Smooth muscle cell (in vitro differentiated cells): Measurements from ENCODE around the gene MAML2. TPM values are rescaled to one million over a fixed set of nuclear protein-coding genes. Genes with fewer than 3 reads are reported as not detected.

ENCODE experiments used
- DNase-seq: peaks from one replicate; lab custom pipeline; 2025; ENCODE audit not compliant: unreplicated experiment; lab: John Stamatoyannopoulos, UW
- H2AFZ ChIP-seq: fragments of 200-600 bp; sonication (generic); 2 replicates; pipeline ENCODE4 v1.6.0; 2016; ENCODE audit warnings: antibody characterized with exemption, low read depth, mild to moderate bottlenecking
- H3F3A ChIP-seq: fragments of 200-600 bp; sonication (generic); 2 replicates; pipeline ENCODE4 v1.6.0; 2017; ENCODE audit warnings: antibody characterized with exemption, low read depth
- H3K27ac ChIP-seq: fragments of 200-600 bp; sonication (generic); 2 replicates; pipeline ENCODE4 v1.5.1; 2016; ENCODE audit warnings: low read depth, mild to moderate bottlenecking
- H3K27me3 ChIP-seq: fragments of 200-600 bp; sonication (generic); 2 replicates; pipeline ENCODE4 v1.6.1; 2016; ENCODE audit warnings: low read depth, mild to moderate bottlenecking
- H3K36me3 ChIP-seq: fragments of 200-600 bp; sonication (generic); 2 replicates; pipeline ENCODE4 v1.5.1; 2016; ENCODE audit warnings: low read depth
- H3K4me1 ChIP-seq: fragments of 200-600 bp; sonication (generic); 2 replicates; pipeline ENCODE4 v1.5.1; 2016; ENCODE audit warnings: low read depth
- H3K4me2 ChIP-seq: fragments of 200-600 bp; sonication (generic); 2 replicates; pipeline ENCODE4 v1.6.0; 2016; ENCODE audit warnings: mild to moderate bottlenecking
- H3K4me3 ChIP-seq: fragments of 200-600 bp; sonication (generic); 2 replicates; pipeline ENCODE4 v1.5.1; 2016; ENCODE audit warnings: mild to moderate bottlenecking
- H3K79me2 ChIP-seq: fragments of 200-600 bp; sonication (generic); 2 replicates; pipeline ENCODE4 v1.6.0; 2016; ENCODE audit warnings: low read depth, mild to moderate bottlenecking
- H3K9ac ChIP-seq: fragments of 200-600 bp; sonication (generic); 2 replicates; pipeline ENCODE4 v1.6.0; 2016; ENCODE audit warnings: low read depth
- H3K9me3 ChIP-seq: fragments of 200-600 bp; sonication (generic); replicated peaks from 2 replicates; pipeline ENCODE4 v1.5.1; 2016; ENCODE audit warnings: low read depth
- H4K20me1 ChIP-seq: fragments of 200-600 bp; sonication (generic); 2 replicates; pipeline ENCODE4 v1.6.0; 2016; ENCODE audit warnings: low read depth
- CTCF ChIP-seq: fragments of 200-600 bp; sonication (generic); IDR thresholded peaks from 2 replicates; pipeline ENCODE4 v1.5.1; 2017; ENCODE audit warnings: borderline replicate concordance, mild to moderate bottlenecking, antibody characterized with exemption; ENCODE audit not compliant: insufficient read depth, poor library complexity, severe bottlenecking
- WGBS: methylation state at CpG from one replicate; pipeline ENCODE4 v1.1.7; 2016; ENCODE audit warnings: low lambda C conversion rate; 5-methylcytosine and 5-hydroxymethylcytosine counted together
- polyA plus RNA-seq: library from polyadenylated mRNA; unstranded; fragments of >200 nt; fragmentation: Nextera tagmentation; extraction: Ambion mirVana; gene quantifications from 2 replicates; pipeline ENCODE4 v1.2.1, GENCODE V29; 2016
- total RNA-seq: library from RNA; depleted of rRNA; stranded (reverse); fragments of >200 nt; gene quantifications from 2 replicates; pipeline ENCODE4 v1.2.3, GENCODE V29; 2014

The MAML2 gene
- total and polyA plus RNA-seq, 2 experiments from 2014 or later = 8.7 to 52.4 TPM

- H3K36me3 ChIP-seq = no peaks in the 10 kb centered on the region
- H3F3A ChIP-seq = no peaks in the 10 kb centered on the region
- peaks cover 49% of the 10 kb centered on the region for H3K79me2 ChIP-seq
- no peak overlapping the region for H2AFZ ChIP-seq
- no peak for TF ChIP-seq CTCF
- H3K4me3 ChIP-seq = no peak overlapping the region
- no peak for DNase-seq
- no peak overlapping the region for H3K9ac ChIP-seq
- peaks cover 18% of the 10 kb centered on the region for H3K4me1 ChIP-seq
- WGBS = 94% methylated on average over 2 of the region's 2 CpGs
- H3K27ac ChIP-seq = no peak overlapping the region
- no peaks in the 10 kb centered on the region for H3K27me3 ChIP-seq
- no peaks in the 10 kb centered on the region for H4K20me1 ChIP-seq
- H3K4me2 ChIP-seq = no peak overlapping the region
- H3K9me3 ChIP-seq = no peaks in the 10 kb centered on the region
Measured at GRCh38 chr11:96044747-96045146, 298.2 kb downstream of the MAML2 start.

DNA sequence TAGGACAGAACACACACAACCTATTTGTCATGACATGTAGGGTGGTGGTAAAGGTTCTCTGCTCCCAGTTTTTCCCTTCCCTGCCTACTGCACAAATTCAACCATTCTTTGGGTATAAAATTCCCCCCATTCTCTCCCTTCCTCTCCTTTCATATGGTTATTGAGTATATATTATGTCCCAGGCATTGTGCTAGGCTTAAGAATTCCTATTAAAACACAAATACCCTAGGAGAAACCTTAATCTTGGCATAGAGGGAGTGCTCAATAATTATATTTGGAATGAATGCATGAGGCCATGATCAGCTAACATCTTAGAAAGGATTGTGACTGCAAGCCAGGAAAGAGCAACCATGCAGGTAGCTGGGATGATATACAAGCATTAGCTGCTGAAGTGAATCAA lies 298.7 kb downstream of the MAML2 start:
- Histone ChIP-seq H3K27ac (no peak overlapping the region), H3K4me3 (no peak overlapping the region), H3K36me3 (no peaks in the 10 kb centered on the region), H3K9me3 (no peaks in the 10 kb centered on the region), H3K9ac (no peak overlapping the region), H4K20me1 (no peaks in the 10 kb centered on the region), H3K4me2 (no peak overlapping the region), H3K79me2 (peaks cover 51% of the 10 kb centered on the region), H3K27me3 (no peaks in the 10 kb centered on the region), H3K4me1 (peaks cover 15% of the 10 kb centered on the region), H2AFZ (no peak overlapping the region), H3F3A (no peaks in the 10 kb centered on the region)
- TF ChIP-seq CTCF = no peak
- DNase-seq = no peak

DNA sequence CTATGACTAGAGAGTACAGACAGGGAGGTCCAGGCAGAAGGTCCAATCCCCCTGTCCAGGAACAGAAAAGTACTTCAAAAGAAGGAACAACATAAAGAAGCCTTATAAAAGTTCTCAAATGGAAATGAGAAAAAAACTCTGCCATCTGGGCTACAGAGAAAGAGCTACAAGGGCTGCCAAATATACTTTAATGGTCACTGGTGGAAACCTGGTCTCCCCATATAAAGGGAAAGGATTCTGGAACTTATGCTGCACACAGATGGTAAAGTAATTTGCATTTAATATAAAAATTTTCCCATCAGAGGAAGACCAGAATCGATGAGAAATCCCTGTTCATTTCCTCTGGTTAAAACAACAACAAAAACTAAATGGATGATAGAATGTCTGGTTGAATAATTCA lies 299.7 kb downstream of the MAML2 start:
- H3K36me3 ChIP-seq = no peaks in the 10 kb centered on the region
- 97% methylated on average over 1 of the region's 1 CpG for WGBS

More for the DNA sequence above, 299.7 kb downstream of the MAML2 start:
- Histone ChIP-seq H3K4me1 (peaks cover 9% of the 10 kb centered on the region), H3K27ac (no peak overlapping the region), H3K27me3 (no peaks in the 10 kb centered on the region), H3K9ac (no peak overlapping the region), H3F3A (no peaks in the 10 kb centered on the region), H3K9me3 (no peaks in the 10 kb centered on the region), H3K4me2 (no peak overlapping the region), H2AFZ (no peak overlapping the region), H3K79me2 (peaks cover 48% of the 10 kb centered on the region), H4K20me1 (peaks cover 5% of the 10 kb centered on the region), H3K4me3 (no peak overlapping the region)
- DNase-seq = no peak
- no peak for TF ChIP-seq CTCF
